ENCODE results near the gene XAGE5.
"Not testable (repeated sequence)": the region's sequence is repeated elsewhere in the genome, so short reads cannot be mapped to it uniquely, and the experiment has no call there.

DNA sequence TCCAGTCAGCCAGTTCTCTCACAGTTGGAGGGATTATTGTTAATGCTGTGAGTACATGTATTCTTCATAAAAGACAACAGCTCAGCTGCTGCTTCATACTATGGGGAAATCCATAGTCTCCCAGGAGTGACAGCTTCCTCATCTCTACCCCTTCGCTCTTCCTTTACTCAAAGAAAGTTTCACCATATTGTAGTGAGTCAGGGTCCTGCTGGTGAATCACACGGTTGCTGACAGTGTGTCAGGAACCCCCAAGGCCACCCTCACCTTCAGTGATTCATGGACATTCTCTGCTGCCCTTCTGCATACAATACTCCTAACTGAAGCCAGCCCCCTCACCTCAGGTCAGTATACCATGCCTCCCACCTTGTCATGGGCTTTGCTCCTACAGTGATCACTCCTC lies 6.2 kb upstream of the XAGE5 start:
- not testable (repeated sequence) for TF ChIP-seq YY1 (IDR thresholded peaks at IDR 0.05; ENCODE audit: insufficient read depth, insufficient read length); ZNF274 (IDR thresholded peaks at IDR 0.05; ENCODE audit: low read depth, low read length)
